HCT116 (cell line): ENCODE measurements around the gene IRF3. TPM values are rescaled to one million over a fixed set of nuclear protein-coding genes. Genes with fewer than 3 reads are reported as not detected.

Experiments used
- ATAC-seq: fragments of 200-7000 bp; cut with Tn5 transposase; 2 replicates; pipeline ENCODE4 v1.9.1; 2020; ENCODE audit warnings: mild to moderate bottlenecking, moderate library complexity
- BruUV-seq: library from RNA; stranded (reverse); fragments of 400-500 nt; replicated peaks from 2 replicates; lab custom pipeline; 2021; lab: Mats Ljungman, UMichigan
- CTCF ChIA-PET: fragments of 300-600 bp; sonication (Branson Sonifier 250); formaldehyde crosslinking; loops from one replicate; lab custom pipeline; 2021; ENCODE audit warnings: antibody characterized with exemption; lab: Charles Lee
- POLR2A ChIA-PET: fragments of 300-600, 350-600 bp; sonication (Branson Sonifier 250); formaldehyde crosslinking; loops from one replicate; lab custom pipeline; 2021; ENCODE audit warnings: antibody characterized with exemption; lab: Charles Lee
- RAD21 ChIA-PET, 2 experiments: fragments of 300-600 bp; sonication (Branson Sonifier 250); formaldehyde crosslinking; loops; one replicate each; lab custom pipeline; 2023; ENCODE audit warnings: low total read pairs in 2 of 2; ENCODE audit not compliant: uncharacterized antibody in 2 of 2, unreplicated experiment in 2 of 2, low non-redundant PET in 1 of 2; lab: Charles Lee
- DNase-seq: peaks from one replicate; pipeline ENCODE4 v3.0.0-alpha.2; 2010; ENCODE audit warnings: low read depth, low spot score
- H2AFZ ChIP-seq: fragments of 200-600 bp; shearing (Covaris generic), sonication (generic); 2 replicates; pipeline ENCODE4 v1.6.1; 2017; ENCODE audit warnings: low read depth, mixed run types, mixed read lengths, antibody characterized with exemption, low read length; ENCODE audit not compliant: poor library complexity, severe bottlenecking
- H3K27ac ChIP-seq: 2 replicates; pipeline ENCODE4 v1.5.1; 2012; ENCODE audit warnings: low read depth, low read length
- H3K27me3 ChIP-seq: fragments of 200-600 bp; sonication (generic); 2 replicates; pipeline ENCODE4 v1.6.1; 2016; ENCODE audit warnings: mixed run types, low read length, mixed read lengths; ENCODE audit not compliant: insufficient read depth
- H3K36me3 ChIP-seq, 2 experiments: fragments of 200-500 bp in 1 of 2; fragments of 200-600 bp in 1 of 2; sonication (Bioruptor generic) in 1 of 2; sonication (generic) in 1 of 2; 2 replicates each; pipeline versions ENCODE4 v1.5.1 to v1.6.1; 2014 to 2016; ENCODE audit warnings: low read length in 2 of 2, inconsistent platforms in 1 of 2, mixed read lengths in 1 of 2, mixed run types in 1 of 2; ENCODE audit not compliant: insufficient read depth in 2 of 2, control insufficient read depth in 1 of 2
- H3K4me1 ChIP-seq, 2 experiments: fragments of 200-600 bp in 1 of 2; sonication (generic) in 1 of 2; 2 replicates each; pipeline versions ENCODE4 v1.5.1 to v1.6.1; 2012 to 2017; ENCODE audit warnings: low read length in 2 of 2, inconsistent platforms in 1 of 2, mild to moderate bottlenecking in 1 of 2, mixed read lengths in 1 of 2, mixed run types in 1 of 2, moderate library complexity in 1 of 2; ENCODE audit not compliant: insufficient read depth in 2 of 2, control insufficient read depth in 1 of 2
- H3K4me2 ChIP-seq: fragments of 200-600 bp; sonication (generic); 2 replicates; pipeline ENCODE4 v1.6.1; 2017; ENCODE audit warnings: mixed run types, low read length, mixed read lengths
- H3K4me3 ChIP-seq, 2 experiments: fragments of 200-600 bp in 1 of 2; sonication (generic) in 1 of 2; replicated peaks in 1 of 2; 2 replicates each; pipeline ENCODE4 v1.5.1; 2011 to 2016; ENCODE audit warnings: low read length in 2 of 2, control low read depth in 1 of 2, low read depth in 1 of 2, mild to moderate bottlenecking in 1 of 2, mixed read lengths in 1 of 2, mixed run types in 1 of 2
- H3K79me2 ChIP-seq: fragments of 200-600 bp; sonication (generic); 2 replicates; pipeline ENCODE4 v1.6.1; 2017; ENCODE audit warnings: mild to moderate bottlenecking, mixed run types, low read length, moderate library complexity, mixed read lengths; ENCODE audit not compliant: insufficient read depth
- H3K9ac ChIP-seq: fragments of 200-600 bp; sonication (generic); 2 replicates; pipeline ENCODE4 v1.6.1; 2016; ENCODE audit warnings: low read length, mixed read lengths
- H3K9me2 ChIP-seq: fragments of 200-600 bp; sonication (generic), shearing (Covaris generic); 2 replicates; pipeline ENCODE4 v1.6.1; 2017; ENCODE audit warnings: mixed run types, mild to moderate bottlenecking, moderate library complexity; ENCODE audit not compliant: insufficient read depth
- H3K9me3 ChIP-seq, 2 experiments: fragments of 200-500 bp in 1 of 2; fragments of 200-600 bp in 1 of 2; sonication (Bioruptor generic) in 1 of 2; sonication (generic) in 1 of 2; 2 replicates each; pipeline ENCODE4 v1.6.1; 2014 to 2017; ENCODE audit warnings: low read length in 2 of 2, mixed read lengths in 2 of 2, inconsistent platforms in 1 of 2, low read depth in 1 of 2, mild to moderate bottlenecking in 1 of 2, mixed run types in 1 of 2, moderate library complexity in 1 of 2; ENCODE audit not compliant: control insufficient read depth in 1 of 2, insufficient read depth in 1 of 2
- H4K20me1 ChIP-seq: fragments of 200-600 bp; sonication (generic), shearing (Covaris generic); 2 replicates; pipeline ENCODE4 v1.6.1; 2017; ENCODE audit warnings: mixed run types, mild to moderate bottlenecking, moderate library complexity; ENCODE audit not compliant: insufficient read depth
- CBX3 ChIP-seq: IDR thresholded peaks from 2 replicates; pipeline ENCODE4 v1.6.1; 2012; ENCODE audit warnings: low read depth
- CEBPB ChIP-seq: IDR thresholded peaks from 2 replicates; pipeline ENCODE4 v1.6.1; 2012; ENCODE audit warnings: low read depth
- EGR1 ChIP-seq: IDR thresholded peaks from 2 replicates; pipeline ENCODE4 v1.6.1; 2012; ENCODE audit warnings: low read depth
- ELF1 ChIP-seq: IDR thresholded peaks from 2 replicates; pipeline ENCODE4 v1.6.1; 2012; ENCODE audit warnings: low read depth, borderline replicate concordance
- EZH2 ChIP-seq: fragments of 200-600 bp; sonication (generic); IDR thresholded peaks from 2 replicates; pipeline ENCODE4 v1.6.1; 2017; ENCODE audit warnings: antibody characterized with exemption, mixed run types
- EZH2phosphoT487 ChIP-seq: fragments of 200-600 bp; IDR thresholded peaks from 2 replicates; pipeline ENCODE4 v1.6.1; 2018; ENCODE audit warnings: antibody characterized with exemption, borderline replicate concordance
- FOSL1 ChIP-seq: IDR thresholded peaks from 2 replicates; pipeline ENCODE4 v1.6.1; 2012; ENCODE audit warnings: low read depth
- JUND ChIP-seq: IDR thresholded peaks from 2 replicates; pipeline ENCODE4 v1.6.1; 2012
- POLR2A ChIP-seq: IDR thresholded peaks from 2 replicates; pipeline ENCODE4 v1.7.0; 2011; ENCODE audit warnings: borderline replicate concordance; ENCODE audit not compliant: insufficient read depth, insufficient read length; ENCODE audit errors: extremely low read depth
- POLR2AphosphoS5 ChIP-seq: IDR thresholded peaks from 2 replicates; pipeline ENCODE4 v1.6.1; 2011; ENCODE audit warnings: mild to moderate bottlenecking, low read depth, low read length, moderate library complexity
- RAD21 ChIP-seq: IDR thresholded peaks from 2 replicates; pipeline ENCODE4 v1.6.1; 2012; ENCODE audit warnings: low read depth, mild to moderate bottlenecking
- SIN3A ChIP-seq: IDR thresholded peaks from 2 replicates; pipeline ENCODE4 v1.6.1; 2012; ENCODE audit warnings: low read depth
- SP1 ChIP-seq: IDR thresholded peaks from 2 replicates; pipeline ENCODE4 v1.6.1; 2012; ENCODE audit warnings: low read depth
- SRF ChIP-seq: IDR thresholded peaks from 2 replicates; pipeline ENCODE4 v1.6.1; 2012; ENCODE audit warnings: low read depth
- TCF7L2 ChIP-seq: IDR thresholded peaks from 2 replicates; pipeline ENCODE4 v1.7.0; 2011; ENCODE audit warnings: borderline replicate concordance, inconsistent platforms; ENCODE audit not compliant: insufficient read depth, insufficient read length; ENCODE audit errors: extremely low read depth
- YY1 ChIP-seq: IDR thresholded peaks from 2 replicates; pipeline ENCODE4 v1.6.1; 2011; ENCODE audit warnings: low read length, low read depth, moderate library complexity, mild to moderate bottlenecking; ENCODE audit not compliant: insufficient replicate concordance; ENCODE audit errors: extremely low read depth
- ZFX ChIP-seq: fragments of 450-650 bp; IDR thresholded peaks from 2 replicates; pipeline ENCODE4 v1.6.1; 2017
- ZNF274 ChIP-seq: fragments of 200-500 bp; sonication (Bioruptor generic); IDR thresholded peaks from 2 replicates; pipeline ENCODE4 v1.6.1; 2014; ENCODE audit warnings: mild to moderate bottlenecking, low read depth, low read length, inconsistent platforms
- intact Hi-C: fragments of 100-400 bp; cut with micrococcal nuclease; formaldehyde crosslinking; loops from 2 replicates; pipeline ENCODE4 v1.10.0; 2022
- total RNA-seq: library from RNA; stranded (reverse); gene quantifications from one replicate; pipeline ENCODE4 v1.2.1, GENCODE V29; 2021; ENCODE audit not compliant: unreplicated experiment
- TF ChIP-seq, protein P1 (sequence below): IDR thresholded peaks from 2 replicates; pipeline ENCODE4 v1.6.1; 2012
- TF ChIP-seq, protein P2 (sequence below), 3 experiments: fragments of 200-600 bp in 1 of 3; sonication (generic) in 1 of 3; IDR thresholded peaks in 2 of 3; conservative IDR thresholded peaks in 1 of 3; 2 replicates each; pipeline ENCODE4 v1.5.1; 2012 to 2017; ENCODE audit warnings: low read depth in 2 of 3, low read length in 2 of 3, antibody characterized with exemption in 1 of 3, borderline replicate concordance in 1 of 3, control low read depth in 1 of 3, mild to moderate bottlenecking in 1 of 3, mixed read lengths in 1 of 3, mixed run types in 1 of 3, moderate library complexity in 1 of 3; ENCODE audit not compliant: insufficient read depth in 1 of 3
- TF ChIP-seq, protein P3 (sequence below): IDR thresholded peaks from 2 replicates; pipeline ENCODE4 v1.6.1; 2012
- TF ChIP-seq, protein P4 (sequence below): IDR thresholded peaks from 2 replicates; pipeline ENCODE4 v1.6.1; 2012; ENCODE audit warnings: low read depth

The IRF3 gene
- total RNA-seq, 1 experiment from 2014 or later: 129 TPM

DNA sequence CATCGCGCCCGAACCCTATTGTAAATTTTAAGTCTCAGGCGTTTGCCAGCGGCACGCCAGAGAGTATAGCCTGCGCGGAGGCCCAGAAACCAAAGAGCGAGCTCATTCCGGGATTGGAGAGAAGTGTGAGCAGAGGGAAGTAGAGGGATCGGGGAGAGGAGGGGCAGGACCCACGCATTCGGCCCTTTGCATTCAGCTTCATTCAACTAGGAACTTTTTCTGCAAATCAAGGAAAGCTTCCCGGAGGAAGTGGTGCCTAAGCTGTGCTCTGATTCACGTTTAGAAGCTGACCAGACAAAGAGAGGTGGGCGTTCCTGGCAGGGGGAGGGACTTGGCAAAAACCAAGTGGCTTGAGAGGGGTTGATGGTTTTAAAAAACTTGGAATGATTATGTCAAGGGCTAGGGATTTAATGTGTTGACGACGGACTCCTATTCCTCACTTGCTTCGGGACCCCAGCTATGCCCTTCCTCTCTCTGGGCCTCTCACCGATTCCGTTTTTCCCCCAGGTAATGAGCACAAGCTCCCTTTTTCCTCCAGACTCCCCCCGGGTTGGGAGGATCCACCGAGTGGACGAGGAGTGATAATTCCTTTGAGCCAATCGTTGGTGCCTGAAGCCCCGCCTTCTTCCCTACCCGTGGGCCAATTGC is 10.6 kb upstream of the IRF3 start:
- Histone ChIP-seq H3K9me3 (no peaks in the 10 kb centered on the region), H2AFZ (peak overlapping the region; percentile 27), H3K4me1 (peaks cover 36 to 53% of the 10 kb centered on the region in 2 experiments), H3K36me3 (peaks cover 2 to 9% of the 10 kb centered on the region in 2 experiments; a peak in 2 of 4 replicates), H4K20me1 (peaks cover 19% of the 10 kb centered on the region; the same call in 1 of the 2 replicates), H3K27me3 (no peaks in the 10 kb centered on the region), H3K4me3 (peak overlapping the region; percentile 55 to 93), H3K9me2 (no peaks in the 10 kb centered on the region), H3K27ac (peak overlapping the region; percentile 95), H3K9ac (peak overlapping the region; percentile 99), H3K79me2 (peaks cover 42% of the 10 kb centered on the region), H3K4me2 (peak overlapping the region; percentile 98)
- BruUV-seq: TSS peak; percentile 100
- DNase-seq (peak; percentile 97), ATAC-seq (peak; percentile 37)
- intact Hi-C loops: loop anchor here (1.0 to 5.0 kb wide), 4 partner anchors 36 to 173 kb away; partner anchors contain the start of genes PRR12 and RRAS
- ChIA-PET CTCF (interaction anchor here (0.9 to 3.4 kb wide), 10 partner anchors 10 to 130 kb away, joined by 3 to 19 read pairs (median 3); partner anchors contain the start of genes BCL2L12, IRF3, NOSIP and PRR12), POLR2A (interaction anchor here (0.7 to 4.3 kb wide), 23 partner anchors 11 to 683 kb away, joined by 3 to 92 read pairs (median 4); partner anchors contain the start of genes ALDH16A1, AP2A1, ATF5 and BCL2L12), RAD21 (interaction anchor here in 1 of 2 experiments (0.5 to 1.3 kb wide), 3 partner anchors 36 to 683 kb away, joined by 3 to 6 read pairs (median 5); partner anchors contain the start of genes PRR12, RRAS and RUVBL2)
- peak; percentile 17; the same call in 1 of the 2 replicates for TF ChIP-seq ZFX
- TF ChIP-seq YY1: peak; percentile 4
- no peak for TF ChIP-seq ELF1
- TF ChIP-seq, protein P1, sequence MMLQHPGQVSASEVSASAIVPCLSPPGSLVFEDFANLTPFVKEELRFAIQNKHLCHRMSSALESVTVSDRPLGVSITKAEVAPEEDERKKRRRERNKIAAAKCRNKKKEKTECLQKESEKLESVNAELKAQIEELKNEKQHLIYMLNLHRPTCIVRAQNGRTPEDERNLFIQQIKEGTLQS: no peak
- TF ChIP-seq CBX3: no peak
- TF ChIP-seq SRF: no peak
- TF ChIP-seq FOSL1: no peak
- peak; percentile 83 for TF ChIP-seq JUND
- peak; percentile 64 for TF ChIP-seq EGR1
- TF ChIP-seq, protein P2, sequence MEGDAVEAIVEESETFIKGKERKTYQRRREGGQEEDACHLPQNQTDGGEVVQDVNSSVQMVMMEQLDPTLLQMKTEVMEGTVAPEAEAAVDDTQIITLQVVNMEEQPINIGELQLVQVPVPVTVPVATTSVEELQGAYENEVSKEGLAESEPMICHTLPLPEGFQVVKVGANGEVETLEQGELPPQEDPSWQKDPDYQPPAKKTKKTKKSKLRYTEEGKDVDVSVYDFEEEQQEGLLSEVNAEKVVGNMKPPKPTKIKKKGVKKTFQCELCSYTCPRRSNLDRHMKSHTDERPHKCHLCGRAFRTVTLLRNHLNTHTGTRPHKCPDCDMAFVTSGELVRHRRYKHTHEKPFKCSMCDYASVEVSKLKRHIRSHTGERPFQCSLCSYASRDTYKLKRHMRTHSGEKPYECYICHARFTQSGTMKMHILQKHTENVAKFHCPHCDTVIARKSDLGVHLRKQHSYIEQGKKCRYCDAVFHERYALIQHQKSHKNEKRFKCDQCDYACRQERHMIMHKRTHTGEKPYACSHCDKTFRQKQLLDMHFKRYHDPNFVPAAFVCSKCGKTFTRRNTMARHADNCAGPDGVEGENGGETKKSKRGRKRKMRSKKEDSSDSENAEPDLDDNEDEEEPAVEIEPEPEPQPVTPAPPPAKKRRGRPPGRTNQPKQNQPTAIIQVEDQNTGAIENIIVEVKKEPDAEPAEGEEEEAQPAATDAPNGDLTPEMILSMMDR (IDR thresholded peaks at IDR 0.05 in 2 of 3, conservative IDR thresholded peaks at IDR 0.05 in 1 of 3; ENCODE audit: borderline replicate concordance in 1 of 3, insufficient read depth in 1 of 3, low read depth in 2 of 3, low read length in 2 of 3): no peak
- TF ChIP-seq, protein P3, sequence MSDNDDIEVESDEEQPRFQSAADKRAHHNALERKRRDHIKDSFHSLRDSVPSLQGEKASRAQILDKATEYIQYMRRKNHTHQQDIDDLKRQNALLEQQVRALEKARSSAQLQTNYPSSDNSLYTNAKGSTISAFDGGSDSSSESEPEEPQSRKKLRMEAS: peak; percentile 63; the same call in 1 of the 2 replicates
- no peak for TF ChIP-seq EZH2
- TF ChIP-seq SP1: no peak; the same call in 1 of the 2 replicates
- no peak for TF ChIP-seq EZH2phosphoT487
- TF ChIP-seq, protein P4, sequence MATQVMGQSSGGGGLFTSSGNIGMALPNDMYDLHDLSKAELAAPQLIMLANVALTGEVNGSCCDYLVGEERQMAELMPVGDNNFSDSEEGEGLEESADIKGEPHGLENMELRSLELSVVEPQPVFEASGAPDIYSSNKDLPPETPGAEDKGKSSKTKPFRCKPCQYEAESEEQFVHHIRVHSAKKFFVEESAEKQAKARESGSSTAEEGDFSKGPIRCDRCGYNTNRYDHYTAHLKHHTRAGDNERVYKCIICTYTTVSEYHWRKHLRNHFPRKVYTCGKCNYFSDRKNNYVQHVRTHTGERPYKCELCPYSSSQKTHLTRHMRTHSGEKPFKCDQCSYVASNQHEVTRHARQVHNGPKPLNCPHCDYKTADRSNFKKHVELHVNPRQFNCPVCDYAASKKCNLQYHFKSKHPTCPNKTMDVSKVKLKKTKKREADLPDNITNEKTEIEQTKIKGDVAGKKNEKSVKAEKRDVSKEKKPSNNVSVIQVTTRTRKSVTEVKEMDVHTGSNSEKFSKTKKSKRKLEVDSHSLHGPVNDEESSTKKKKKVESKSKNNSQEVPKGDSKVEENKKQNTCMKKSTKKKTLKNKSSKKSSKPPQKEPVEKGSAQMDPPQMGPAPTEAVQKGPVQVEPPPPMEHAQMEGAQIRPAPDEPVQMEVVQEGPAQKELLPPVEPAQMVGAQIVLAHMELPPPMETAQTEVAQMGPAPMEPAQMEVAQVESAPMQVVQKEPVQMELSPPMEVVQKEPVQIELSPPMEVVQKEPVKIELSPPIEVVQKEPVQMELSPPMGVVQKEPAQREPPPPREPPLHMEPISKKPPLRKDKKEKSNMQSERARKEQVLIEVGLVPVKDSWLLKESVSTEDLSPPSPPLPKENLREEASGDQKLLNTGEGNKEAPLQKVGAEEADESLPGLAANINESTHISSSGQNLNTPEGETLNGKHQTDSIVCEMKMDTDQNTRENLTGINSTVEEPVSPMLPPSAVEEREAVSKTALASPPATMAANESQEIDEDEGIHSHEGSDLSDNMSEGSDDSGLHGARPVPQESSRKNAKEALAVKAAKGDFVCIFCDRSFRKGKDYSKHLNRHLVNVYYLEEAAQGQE: no peak
- TF ChIP-seq RAD21: no peak
- peak; percentile 29 for TF ChIP-seq TCF7L2
- TF ChIP-seq SIN3A: peak; percentile 27
- TF ChIP-seq POLR2A: peak; percentile 96
- no peak for TF ChIP-seq ZNF274
- no peak for TF ChIP-seq CEBPB
- TF ChIP-seq POLR2AphosphoS5: peak; percentile 98
